Measurements from ENCODE around the gene GNL1. TPM values are rescaled to one million over a fixed set of nuclear protein-coding genes. Genes with fewer than 3 reads are reported as not detected.

The GNL1 gene
- total RNA-seq, 1 experiment from 2014 or later, result 101 TPM

GRCh38 chr6:30543821-30544220 is 12.5 kb downstream of the GNL1 start:
- H3K9me3 ChIP-seq (ENCODE audit: low read depth, low read length, poor library complexity, severe bottlenecking), result no peaks in the 10 kb centered on the region
- H3K4me1 ChIP-seq (ENCODE audit: insufficient read depth, low read length, poor library complexity, severe bottlenecking), result peaks cover 4% of the 10 kb centered on the region
- no peak overlapping the region for H3K27ac ChIP-seq (ENCODE audit: low read depth, low read length, poor library complexity, severe bottlenecking)
- no TSS peak for BruUV-seq (replicated peaks)
- no peak overlapping the region for H3K4me3 ChIP-seq (ENCODE audit: low read depth, low read length, poor library complexity, severe bottlenecking)
- POLR2A ChIA-PET (ENCODE audit: low non-redundant PET), result no interaction called here
- H3K36me3 ChIP-seq (ENCODE audit: insufficient read depth, low read length, poor library complexity, severe bottlenecking), result no peaks in the 10 kb centered on the region
- H3K27me3 ChIP-seq (replicated peaks; ENCODE audit: insufficient read depth, low read depth, low read length, poor library complexity), result no peaks in the 10 kb centered on the region
- TF ChIP-seq CTCF (conservative IDR thresholded peaks at IDR 0.05; ENCODE audit: low read depth, low read length), result no peak
- no peak for TF ChIP-seq EZH2 (IDR thresholded peaks at IDR 0.05; ENCODE audit: borderline replicate concordance, low read depth, low read length, poor library complexity, severe bottlenecking)
- CTCF ChIA-PET, result interaction anchor here (0.9 to 1.9 kb wide), 2 partner anchors 11 to 62 kb away, joined by 4 to 21 read pairs; no protein-coding TSS in a partner anchor
- DNase-seq (ENCODE audit: low spot score), result no peak
- intact Hi-C loops (cut with micrococcal nuclease; ENCODE audit: unreplicated experiment), result loop anchor here (1.0 to 5.0 kb wide), 2 partner anchors 53 to 62 kb away; no protein-coding TSS in a partner anchor

GRCh38 chr6:30542915-30543314 is 13.4 kb downstream of the GNL1 start:
- DNase-seq (ENCODE audit: low spot score), result no peak
- H3K9me3 ChIP-seq (ENCODE audit: low read depth, low read length, poor library complexity, severe bottlenecking), result no peaks in the 10 kb centered on the region
- ChIA-PET CTCF (interaction anchor here (0.9 kb wide), 1 partner anchor 11 kb away, joined by 4 read pairs; no protein-coding TSS in a partner anchor), POLR2A (ENCODE audit: low non-redundant PET) (interaction anchor here (0.6 kb wide), 1 partner anchor 55 kb away, joined by 3 read pairs; no protein-coding TSS in a partner anchor)
- H3K27me3 ChIP-seq (replicated peaks; ENCODE audit: insufficient read depth, low read depth, low read length, poor library complexity), result no peaks in the 10 kb centered on the region
- peaks cover 4% of the 10 kb centered on the region for H3K4me1 ChIP-seq (ENCODE audit: insufficient read depth, low read length, poor library complexity, severe bottlenecking)
- intact Hi-C loops (cut with micrococcal nuclease; ENCODE audit: unreplicated experiment), result loop anchor here (5.0 kb wide), 1 partner anchor 54 kb away; no protein-coding TSS in a partner anchor
- TF ChIP-seq CTCF (conservative IDR thresholded peaks at IDR 0.05; ENCODE audit: low read depth, low read length), result no peak
- H3K36me3 ChIP-seq (ENCODE audit: insufficient read depth, low read length, poor library complexity, severe bottlenecking), result no peaks in the 10 kb centered on the region
- no peak overlapping the region for H3K27ac ChIP-seq (ENCODE audit: low read depth, low read length, poor library complexity, severe bottlenecking)
- no peak overlapping the region for H3K4me3 ChIP-seq (ENCODE audit: low read depth, low read length, poor library complexity, severe bottlenecking)
- no TSS peak for BruUV-seq (replicated peaks)

GRCh38 chr6:30542404-30542725 is 13.9 kb downstream of the GNL1 start:
- no peak overlapping the region for H3K4me3 ChIP-seq (ENCODE audit: low read depth, low read length, poor library complexity, severe bottlenecking)
- ChIA-PET CTCF (interaction anchor here (1.1 to 1.8 kb wide), 2 partner anchors 12 to 240 kb away, joined by 4 to 5 read pairs; no protein-coding TSS in a partner anchor), POLR2A (ENCODE audit: low non-redundant PET) (interaction anchor here (0.6 kb wide), 1 partner anchor 55 kb away, joined by 3 read pairs; no protein-coding TSS in a partner anchor)
- H3K27me3 ChIP-seq (replicated peaks; ENCODE audit: insufficient read depth, low read depth, low read length, poor library complexity), result no peaks in the 10 kb centered on the region
- H3K9me3 ChIP-seq (ENCODE audit: low read depth, low read length, poor library complexity, severe bottlenecking), result no peaks in the 10 kb centered on the region
- no TSS peak for BruUV-seq (replicated peaks)
- H3K4me1 ChIP-seq (ENCODE audit: insufficient read depth, low read length, poor library complexity, severe bottlenecking), result peaks cover 4% of the 10 kb centered on the region
- intact Hi-C loops (cut with micrococcal nuclease; ENCODE audit: unreplicated experiment), result loop anchor here (5.0 kb wide), 1 partner anchor 55 kb away; no protein-coding TSS in a partner anchor
- no peak overlapping the region for H3K27ac ChIP-seq (ENCODE audit: low read depth, low read length, poor library complexity, severe bottlenecking)
- DNase-seq (ENCODE audit: low spot score), result no peak
- TF ChIP-seq CTCF (conservative IDR thresholded peaks at IDR 0.05; ENCODE audit: low read depth, low read length), result no peak
- no peaks in the 10 kb centered on the region for H3K36me3 ChIP-seq (ENCODE audit: insufficient read depth, low read length, poor library complexity, severe bottlenecking)

Measured in A673 (cell line).